ENCODE results near the gene ATAD5.
"Not testable (repeated sequence)": the region's sequence is repeated elsewhere in the genome, so short reads cannot be mapped to it uniquely, and the experiment has no call there.

Gene ATAD5, protein sequence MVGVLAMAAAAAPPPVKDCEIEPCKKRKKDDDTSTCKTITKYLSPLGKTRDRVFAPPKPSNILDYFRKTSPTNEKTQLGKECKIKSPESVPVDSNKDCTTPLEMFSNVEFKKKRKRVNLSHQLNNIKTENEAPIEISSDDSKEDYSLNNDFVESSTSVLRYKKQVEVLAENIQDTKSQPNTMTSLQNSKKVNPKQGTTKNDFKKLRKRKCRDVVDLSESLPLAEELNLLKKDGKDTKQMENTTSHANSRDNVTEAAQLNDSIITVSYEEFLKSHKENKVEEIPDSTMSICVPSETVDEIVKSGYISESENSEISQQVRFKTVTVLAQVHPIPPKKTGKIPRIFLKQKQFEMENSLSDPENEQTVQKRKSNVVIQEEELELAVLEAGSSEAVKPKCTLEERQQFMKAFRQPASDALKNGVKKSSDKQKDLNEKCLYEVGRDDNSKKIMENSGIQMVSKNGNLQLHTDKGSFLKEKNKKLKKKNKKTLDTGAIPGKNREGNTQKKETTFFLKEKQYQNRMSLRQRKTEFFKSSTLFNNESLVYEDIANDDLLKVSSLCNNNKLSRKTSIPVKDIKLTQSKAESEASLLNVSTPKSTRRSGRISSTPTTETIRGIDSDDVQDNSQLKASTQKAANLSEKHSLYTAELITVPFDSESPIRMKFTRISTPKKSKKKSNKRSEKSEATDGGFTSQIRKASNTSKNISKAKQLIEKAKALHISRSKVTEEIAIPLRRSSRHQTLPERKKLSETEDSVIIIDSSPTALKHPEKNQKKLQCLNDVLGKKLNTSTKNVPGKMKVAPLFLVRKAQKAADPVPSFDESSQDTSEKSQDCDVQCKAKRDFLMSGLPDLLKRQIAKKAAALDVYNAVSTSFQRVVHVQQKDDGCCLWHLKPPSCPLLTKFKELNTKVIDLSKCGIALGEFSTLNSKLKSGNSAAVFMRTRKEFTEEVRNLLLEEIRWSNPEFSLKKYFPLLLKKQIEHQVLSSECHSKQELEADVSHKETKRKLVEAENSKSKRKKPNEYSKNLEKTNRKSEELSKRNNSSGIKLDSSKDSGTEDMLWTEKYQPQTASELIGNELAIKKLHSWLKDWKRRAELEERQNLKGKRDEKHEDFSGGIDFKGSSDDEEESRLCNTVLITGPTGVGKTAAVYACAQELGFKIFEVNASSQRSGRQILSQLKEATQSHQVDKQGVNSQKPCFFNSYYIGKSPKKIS (N-terminal part only)

DNA sequence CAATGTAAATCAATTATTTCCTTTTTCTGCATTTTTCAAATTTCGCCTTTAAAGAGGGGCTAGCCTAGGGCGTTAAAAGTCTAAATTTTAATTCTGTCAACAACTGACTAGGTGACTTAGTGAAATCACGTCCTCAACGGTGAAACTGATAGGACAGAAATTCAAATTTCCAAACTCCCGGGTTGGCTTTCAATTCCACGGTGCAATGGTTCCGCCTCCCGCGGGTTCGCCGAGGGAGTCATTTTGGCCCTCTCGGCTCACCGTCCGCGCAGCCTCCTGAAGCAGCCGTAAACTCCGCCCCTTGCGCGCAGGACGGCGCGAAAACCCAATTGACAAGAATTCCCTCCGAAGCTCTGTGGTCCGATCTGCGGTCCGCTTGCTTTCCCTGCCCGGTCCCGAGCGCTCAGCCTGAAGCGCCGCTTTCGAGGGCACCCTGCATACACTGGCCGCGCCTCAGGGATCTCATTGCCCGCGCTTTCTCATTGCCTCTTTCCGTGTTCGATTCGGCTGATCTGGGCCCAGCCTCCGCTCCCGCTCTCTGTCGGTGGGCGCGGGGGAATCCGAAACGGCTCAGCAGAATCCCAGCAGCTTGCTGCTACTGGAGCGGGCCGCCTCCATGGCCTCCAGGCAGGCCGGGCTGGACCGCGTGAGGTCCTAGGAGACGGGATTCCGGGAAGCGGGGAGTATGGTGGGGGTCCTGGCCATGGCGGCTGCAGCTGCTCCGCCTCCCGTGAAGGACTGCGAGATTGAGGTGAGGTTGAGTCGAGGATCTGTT lies at the start of gene ATAD5:
ATAD5 (plus strand) TSS at position 304 of the 775 bp plus-strand sequence; CDS start at position 686, 382 bp downstream.
- peak; percentile 80 to 82 for DNase-seq (ENCODE audit: low read depth in 2 of 2)

DNA sequence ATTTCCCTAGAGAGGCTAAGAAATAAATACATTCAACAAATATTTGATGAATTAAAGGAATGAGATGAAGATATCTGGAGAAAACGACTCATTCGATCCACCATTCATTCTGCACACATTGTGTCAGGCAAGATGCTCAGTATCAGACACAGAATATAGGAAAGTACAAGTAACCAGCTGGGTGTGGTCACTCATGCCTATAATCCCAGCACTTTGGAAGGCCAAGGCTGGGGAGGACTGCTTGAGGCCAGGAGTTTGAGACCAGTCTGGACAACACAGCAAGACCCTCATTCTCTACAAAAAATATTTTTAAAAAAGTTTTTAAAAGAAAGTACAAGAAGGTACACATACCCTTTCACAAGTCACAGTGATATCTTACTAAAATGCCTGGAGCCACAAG lies 49.6 kb upstream of the ATAD5 start:
- DNase-seq (ENCODE audit: low read depth in 2 of 2) = no peak

DNA sequence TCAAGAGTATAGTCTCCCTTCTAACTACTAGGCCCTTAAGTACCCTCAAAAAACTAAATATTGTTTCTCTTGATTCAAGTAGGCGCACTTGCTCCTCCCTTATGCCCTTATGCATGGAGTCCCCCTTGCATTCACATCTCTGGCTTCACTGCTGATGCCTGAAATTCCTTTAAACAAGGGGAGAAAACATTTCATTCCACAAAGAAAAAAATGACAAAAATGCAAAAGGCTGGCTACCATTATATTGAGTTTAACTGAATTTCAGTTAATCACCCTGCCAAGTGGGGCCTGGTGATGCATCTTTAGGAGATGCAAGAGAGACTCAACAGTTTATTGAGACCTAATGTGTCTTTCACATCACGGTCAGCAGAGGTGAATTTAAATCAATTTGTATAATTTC lies 42.8 kb upstream of the ATAD5 start:
- DNase-seq (ENCODE audit: low read depth in 2 of 2) = no peak

DNA sequence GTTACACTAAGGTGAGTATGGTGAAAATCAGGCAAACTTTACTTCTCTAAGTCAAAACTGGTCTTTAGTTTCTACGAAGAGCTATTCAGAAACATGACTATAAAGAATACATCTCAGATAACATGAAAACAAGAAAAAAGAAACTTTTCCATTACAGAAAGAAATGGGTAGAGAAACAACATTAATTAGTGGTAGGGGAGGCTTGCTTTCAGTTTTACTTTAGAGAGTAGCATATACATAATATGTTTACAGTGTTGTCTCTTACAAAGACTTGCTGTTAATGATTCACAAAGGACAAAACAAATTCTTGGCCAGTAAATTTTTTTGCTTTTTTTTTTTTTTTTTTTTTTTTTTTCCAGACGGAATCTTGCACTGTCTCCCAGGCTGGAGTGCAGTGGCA lies 41.5 kb upstream of the ATAD5 start:
- DNase-seq (ENCODE audit: low read depth in 2 of 2) = no peak

DNA sequence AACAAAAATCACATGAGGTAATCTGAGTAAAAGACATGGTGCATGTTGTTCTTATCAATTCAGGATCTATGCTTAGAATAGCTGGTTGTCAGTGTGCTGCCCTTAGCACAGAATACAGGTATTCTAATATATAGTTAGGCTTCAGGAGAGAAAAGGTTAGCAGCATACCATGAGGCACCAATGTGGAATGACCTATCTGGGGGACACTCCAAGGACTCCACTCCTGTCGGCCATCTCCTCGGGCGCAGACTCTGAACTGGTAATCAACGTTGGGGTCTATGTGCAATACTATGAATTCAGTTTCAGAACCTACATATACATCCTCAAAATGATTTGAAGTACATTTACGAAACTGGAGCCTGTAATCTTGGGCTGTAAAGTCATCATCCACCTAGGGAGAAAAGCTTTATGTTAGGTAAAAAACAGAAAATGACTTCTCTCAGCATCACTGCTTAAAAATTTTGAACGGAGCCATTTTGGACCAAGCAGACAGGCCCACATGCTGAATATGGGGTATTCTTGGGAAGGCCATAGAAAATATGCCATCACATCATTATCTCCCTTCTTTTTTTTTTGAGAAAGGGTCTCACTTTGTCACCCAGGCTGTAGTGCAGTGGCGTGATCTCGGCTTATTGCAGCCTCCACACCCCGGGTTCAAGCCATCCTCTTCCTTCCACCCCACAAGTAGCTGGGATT lies 38.3 kb upstream of the ATAD5 start:
- no peak for DNase-seq (ENCODE audit: low read depth in 2 of 2)

DNA sequence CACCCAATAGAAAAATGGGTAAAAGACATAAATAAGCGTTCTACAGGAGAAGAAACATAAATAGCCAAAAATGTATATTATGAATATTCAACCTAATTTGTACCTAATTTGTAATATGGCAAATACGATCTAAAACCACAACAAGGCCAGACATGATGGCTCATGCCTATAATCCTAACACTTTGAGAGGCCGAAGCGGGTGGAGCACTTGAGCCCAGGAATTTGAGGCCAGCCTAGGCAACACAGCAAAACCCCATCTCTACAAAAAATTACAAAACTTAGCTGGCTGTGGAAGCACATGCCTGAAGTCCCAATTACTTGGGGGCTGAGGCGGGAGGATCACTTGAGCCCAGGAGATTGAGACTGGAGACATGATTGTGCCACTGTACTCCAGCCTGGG lies 37.4 kb upstream of the ATAD5 start:
- DNase-seq (ENCODE audit: low read depth in 2 of 2) = no peak

DNA sequence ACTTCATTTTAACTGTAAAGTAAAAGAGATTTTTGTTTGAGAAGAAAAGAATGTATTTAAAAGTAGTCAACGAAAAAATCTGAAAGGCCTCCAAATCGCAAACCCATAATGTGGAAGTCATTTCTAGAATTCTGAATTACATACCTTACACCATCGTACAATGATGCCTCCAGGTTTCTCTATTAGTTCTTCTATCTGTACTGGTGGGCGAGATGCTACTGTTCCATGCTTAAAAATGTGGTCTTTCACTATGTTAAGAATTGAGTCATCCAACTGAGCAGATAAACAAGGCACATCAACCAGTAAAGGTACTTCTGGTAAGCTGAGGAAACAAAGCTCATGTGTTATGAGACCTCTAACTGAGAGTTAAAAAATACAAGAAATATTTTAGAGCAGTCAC lies 35.8 kb upstream of the ATAD5 start:
- DNase-seq (ENCODE audit: low read depth in 2 of 2) = no peak

DNA sequence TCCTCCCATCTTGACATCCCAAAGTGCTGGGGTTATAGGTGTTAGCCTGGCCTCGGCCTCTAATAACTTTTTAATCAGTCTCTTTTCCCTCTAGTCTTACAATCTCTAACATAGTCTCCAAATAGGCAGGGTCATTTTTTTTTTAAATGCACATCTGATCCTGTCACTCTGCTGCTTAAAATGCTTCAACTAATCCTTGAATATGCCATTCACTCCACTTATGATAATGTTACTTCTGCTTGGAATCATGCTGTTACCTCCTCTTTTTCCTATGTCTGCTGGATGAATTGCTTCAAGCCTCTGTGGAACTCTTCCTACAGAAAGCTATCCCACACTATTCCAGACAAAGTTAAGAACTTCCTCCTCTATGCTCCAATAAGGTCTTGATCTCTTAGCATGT lies 30.1 kb upstream of the ATAD5 start:
- DNase-seq (ENCODE audit: low read depth in 2 of 2) = no peak

DNA sequence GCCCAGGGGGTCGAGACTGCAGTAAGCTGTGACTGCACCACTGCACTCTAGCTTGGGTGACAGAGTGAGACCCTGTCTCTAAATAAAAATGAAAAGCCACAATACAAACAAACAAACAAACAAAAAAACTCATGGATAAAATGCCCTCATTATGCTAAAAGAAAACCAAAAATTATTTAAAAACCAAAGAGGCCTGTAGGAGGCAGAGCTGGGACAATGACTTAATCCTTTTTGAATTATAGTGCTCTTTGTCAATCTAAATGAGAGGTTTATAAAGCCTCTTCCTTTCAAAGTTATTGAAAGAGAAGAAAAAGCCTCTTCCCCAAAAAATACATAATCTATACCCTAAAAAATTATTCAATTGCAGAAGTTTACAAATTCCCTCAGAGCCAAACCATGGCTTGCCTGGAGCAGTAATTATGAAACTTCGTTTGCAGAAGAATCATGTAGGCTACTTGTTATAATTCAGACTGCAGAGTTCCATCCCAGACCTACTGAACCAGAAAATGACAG lies 25.8 kb upstream of the ATAD5 start:
- no peak for DNase-seq (ENCODE audit: low read depth in 2 of 2)

DNA sequence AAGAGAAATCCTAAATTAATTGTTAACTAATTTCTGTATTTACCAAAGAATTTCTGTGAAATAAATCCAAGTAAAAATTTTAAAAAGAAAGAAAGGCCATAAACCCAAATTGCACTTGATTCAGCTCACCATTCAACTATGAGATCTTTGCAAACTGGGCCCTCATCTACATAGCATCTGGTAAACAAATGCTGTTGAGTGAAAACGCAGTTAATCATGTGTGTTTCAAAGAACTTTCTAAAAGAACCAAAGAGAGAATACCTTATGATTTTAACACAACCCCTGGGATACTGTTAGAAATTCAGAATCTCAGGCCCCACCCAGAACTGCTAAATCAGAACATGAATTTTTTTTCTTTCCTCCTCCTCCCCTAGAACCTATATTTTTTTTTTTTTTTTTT lies 23.9 kb upstream of the ATAD5 start:
- no peak for DNase-seq (ENCODE audit: low read depth in 2 of 2)

DNA sequence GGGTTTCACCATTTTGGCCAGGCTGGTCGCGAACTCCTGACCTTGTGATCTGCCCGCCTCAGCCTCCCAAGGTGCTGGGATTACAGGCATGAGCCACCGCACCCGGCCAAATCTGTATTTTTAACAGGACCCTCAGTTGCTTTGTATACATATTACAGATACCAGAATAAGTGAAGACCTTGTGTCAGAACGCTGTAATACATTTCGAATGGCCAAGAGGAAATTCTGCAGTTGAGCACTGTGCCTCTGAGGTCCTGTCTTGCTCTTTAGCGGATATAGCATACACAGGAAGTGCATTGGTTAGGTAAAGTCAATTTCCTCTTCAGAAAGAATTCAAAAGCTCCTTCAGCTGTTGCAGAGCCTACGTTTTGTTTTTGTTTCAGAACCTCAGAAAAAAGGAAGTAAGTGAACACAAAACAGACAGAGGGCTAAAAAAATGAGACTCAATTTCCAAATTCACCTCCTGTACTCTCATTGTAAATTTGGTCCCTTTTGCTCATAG lies 22.9 kb upstream of the ATAD5 start:
- no peak for DNase-seq (ENCODE audit: low read depth in 2 of 2)

DNA sequence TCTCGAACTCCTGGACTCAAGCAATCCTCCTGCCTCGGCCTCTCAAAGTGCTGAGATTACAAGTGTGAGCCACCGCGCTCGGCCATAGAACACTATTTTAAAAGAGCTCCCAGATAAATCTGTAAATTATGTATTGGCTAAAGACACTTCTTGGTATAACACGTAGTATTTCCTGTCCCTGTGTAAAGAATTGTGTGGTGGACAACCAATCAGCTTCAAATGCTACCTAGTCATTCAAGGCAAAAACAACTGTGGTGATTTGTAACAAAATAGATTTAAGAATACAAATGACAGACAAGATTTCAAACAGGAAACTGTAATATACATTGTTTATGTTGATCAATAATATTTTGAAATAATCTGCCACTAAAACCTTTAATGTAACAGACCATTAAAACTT lies 21.9 kb upstream of the ATAD5 start:
- DNase-seq (ENCODE audit: low read depth in 2 of 2) = no peak

DNA sequence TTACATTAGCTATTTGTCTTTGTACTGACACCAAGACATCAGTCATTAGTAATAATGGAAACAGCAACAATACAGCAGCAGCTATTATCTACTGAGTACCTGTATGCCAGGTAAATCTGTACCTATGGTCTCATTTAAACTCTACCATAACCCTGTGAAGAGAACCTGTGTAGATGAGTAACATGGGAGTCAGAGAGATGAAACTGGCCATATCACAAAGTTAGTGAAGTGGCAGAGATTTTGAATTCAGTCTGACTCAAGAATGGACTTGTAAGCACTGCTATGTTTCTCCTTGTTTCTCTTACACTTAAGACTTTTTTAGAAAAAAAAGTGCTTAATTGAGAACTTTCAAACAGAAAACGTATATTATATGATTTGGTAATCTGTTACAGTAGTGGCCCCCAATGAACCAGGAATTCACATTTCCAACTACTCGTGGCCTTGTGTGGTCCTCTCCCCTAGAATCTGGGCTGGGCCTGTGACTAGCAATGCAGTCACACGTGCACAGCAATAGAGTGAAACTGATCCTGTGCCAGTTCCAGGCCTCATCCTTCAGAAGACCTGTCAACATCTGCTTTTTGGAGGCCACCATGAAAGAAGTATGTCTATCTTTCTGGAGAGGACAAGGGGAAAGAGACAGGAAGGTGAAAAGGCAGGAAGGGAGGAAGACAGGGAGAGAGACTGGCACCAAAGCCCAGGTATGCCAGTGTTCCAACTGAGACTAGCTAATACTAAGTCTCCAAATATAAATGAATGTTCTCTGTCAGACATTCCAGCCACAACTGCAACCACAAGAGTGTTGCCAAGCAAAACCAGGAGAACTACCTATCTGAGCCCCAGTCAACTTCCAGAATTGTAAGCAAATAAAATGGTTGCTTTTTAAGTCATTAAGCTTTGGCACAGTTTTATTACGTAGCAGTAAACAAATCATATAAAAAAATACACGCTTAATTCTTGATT lies 19.3 kb upstream of the ATAD5 start:
- DNase-seq (ENCODE audit: low read depth in 2 of 2) = no peak

DNA sequence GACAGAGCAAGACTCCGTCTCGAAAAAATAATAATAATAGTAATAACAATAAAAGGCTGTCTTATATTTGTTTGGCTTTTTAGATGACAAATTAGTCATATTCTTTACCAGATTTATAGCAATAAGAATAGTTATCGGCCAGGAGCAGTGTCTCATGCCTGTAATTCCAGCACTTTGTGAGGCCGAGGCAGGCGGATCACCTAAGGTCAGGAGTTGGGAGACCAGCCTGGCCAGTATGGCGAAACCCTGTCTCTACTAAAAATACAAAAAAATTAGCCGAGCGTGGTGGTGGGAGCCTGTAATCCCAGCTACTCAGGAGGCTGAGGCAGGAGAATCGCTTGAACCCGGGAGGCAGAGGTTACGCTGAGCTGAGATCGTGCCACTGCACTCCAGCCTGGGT lies 17.5 kb upstream of the ATAD5 start:
- not testable (repeated sequence) for DNase-seq (ENCODE audit: low read depth in 2 of 2)

DNA sequence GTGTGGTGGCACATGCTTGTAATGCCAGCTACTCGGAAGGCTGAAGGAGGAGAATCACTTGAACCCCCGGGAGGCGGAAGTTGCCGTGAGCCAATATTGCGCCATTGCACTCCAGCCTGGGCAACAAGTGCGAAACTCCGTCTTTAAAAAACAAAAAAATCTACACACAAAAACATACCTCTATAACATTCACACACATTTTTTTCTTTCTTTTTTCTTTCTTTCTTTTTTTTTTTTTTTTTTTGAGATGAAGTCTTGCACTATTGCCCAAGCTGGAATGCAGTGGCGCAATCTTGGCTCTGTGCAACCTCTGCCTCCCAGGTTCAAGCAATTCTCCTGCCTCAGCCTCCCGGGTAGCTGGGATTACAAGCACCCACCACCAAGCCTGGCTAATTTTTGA lies 16.9 kb upstream of the ATAD5 start:
- DNase-seq (ENCODE audit: low read depth in 2 of 2) = not testable (repeated sequence)

DNA sequence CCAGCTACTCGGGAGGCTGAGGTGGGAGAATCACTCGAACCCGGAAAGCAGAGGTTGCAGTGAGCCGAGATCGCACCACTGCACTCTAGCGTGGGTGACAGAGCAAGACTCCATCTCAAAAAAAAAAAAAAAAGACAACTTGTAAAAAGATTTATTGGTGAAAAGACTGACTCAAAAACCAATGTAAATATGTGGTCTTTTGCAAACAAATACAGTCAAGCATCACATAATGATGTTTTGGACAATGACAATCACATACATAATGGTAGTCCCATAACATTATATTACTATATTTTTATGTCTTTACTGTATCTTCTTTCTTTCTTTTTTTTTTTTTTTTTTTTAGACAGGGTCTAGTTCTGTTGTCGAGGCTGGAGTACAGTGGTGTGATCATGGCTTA lies 15.6 kb upstream of the ATAD5 start:
- no peak for DNase-seq (ENCODE audit: low read depth in 2 of 2)

DNA sequence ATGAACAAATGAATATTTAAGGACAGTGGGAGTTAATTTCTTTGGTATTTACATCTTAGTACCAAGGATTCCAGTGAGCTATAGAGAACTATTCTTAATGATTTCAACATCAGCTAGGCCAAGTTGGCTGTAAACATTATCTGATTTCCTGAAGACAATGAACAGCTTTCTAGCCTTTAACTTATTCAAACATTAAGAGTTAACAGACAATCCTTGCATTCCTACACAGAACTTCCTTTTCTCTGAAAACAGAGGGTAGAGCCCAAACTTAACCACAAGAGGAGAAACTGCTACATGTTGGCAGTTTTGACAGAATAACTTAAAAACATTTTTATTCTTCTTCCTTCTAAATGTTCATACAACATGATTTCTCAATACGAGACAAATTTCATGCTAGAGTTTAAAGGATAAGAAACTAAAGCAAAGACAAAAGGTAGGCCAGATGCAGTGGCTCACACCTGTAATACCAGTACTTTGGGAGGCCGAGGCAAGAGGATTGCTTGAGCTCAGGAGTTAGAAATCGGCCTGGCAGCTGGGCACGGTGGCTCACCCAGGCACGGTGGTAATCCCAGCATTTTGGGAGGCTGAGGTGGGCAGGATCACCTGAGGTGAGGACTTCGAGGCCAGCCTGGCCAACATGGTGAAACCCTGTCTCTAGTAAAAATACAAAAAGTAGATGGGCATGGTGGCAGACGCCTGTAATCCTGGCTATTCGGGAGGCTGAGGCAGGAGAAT lies 11.6 kb upstream of the ATAD5 start:
- DNase-seq (ENCODE audit: low read depth in 2 of 2) = no peak

DNA sequence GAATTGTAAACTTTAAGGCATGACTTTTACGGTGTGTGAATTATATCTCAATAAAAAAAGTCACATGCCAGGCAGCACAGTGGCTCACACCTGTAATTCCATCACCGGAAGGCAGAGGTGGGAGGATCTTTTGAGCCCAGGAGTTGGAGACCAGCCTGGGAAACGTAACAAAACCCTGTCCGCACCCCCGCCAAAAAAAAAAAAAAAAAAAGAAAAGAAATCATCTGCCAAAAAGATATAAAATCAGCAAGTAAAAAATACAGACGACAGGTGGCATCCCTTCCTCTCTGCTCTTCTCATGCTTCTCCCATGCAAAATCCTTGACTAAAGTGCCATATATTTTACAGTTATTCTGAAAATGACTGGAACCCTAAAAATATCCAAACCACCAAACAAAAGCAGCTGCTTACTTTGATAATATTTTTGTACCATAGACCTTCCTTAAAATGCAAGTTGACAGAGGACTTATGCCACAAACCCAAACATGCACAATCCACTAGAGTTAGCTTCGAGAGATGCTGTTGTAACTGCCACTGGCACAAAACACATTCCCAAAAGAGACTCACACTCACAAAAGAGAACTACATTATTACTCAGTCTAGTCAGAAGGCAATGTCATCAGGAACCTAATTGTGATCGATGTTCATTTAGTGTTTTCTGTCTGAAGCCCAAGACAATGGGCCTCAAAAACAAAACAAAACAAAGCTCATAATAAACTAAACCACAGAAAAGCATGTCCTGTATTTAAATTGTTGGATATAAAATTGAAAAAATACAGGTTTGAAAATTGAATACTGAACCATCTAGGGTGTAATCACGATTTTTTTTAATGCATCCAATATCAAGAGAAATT lies 9.7 kb upstream of the ATAD5 start:
- DNase-seq (ENCODE audit: low read depth in 2 of 2) = no peak
